GM23248 (cell line): ENCODE data around the gene HSD3B2.

Experiments
- EZH2 ChIP-seq: fragments of 200-600 bp; sonication (generic); IDR thresholded peaks from 2 replicates; pipeline ENCODE4 v1.6.1; 2018; ENCODE audit warnings: antibody characterized with exemption, mild to moderate bottlenecking; ENCODE audit not compliant: insufficient read depth, poor library complexity, severe bottlenecking
- EZH2phosphoT487 ChIP-seq: fragments of 200-600 bp; sonication (generic); IDR thresholded peaks from 2 replicates; pipeline ENCODE4 v1.6.1; 2018; ENCODE audit warnings: antibody characterized with exemption, moderate library complexity, mild to moderate bottlenecking, low read depth; ENCODE audit not compliant: insufficient read depth

DNA sequence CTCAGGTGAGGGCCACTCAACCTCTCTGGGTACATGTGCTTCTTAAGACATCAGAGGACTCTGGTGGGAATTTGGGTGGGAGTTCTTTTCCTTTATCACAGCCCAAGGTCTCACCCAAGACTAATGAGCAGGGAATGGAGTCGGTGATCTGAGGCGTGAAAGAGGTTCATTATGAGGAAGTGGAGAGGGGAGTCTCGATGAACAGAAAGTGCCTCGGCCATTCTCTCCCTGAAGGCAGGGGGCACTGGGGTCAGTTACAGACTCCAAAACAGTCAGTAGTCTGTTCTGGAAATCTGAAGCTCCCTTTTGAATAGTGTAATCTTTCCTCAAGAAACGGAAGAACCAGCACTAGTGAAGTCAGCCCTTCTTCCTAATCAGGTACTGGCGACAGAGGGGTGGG lies 36.2 kb downstream of the HSD3B2 start:
- TF ChIP-seq EZH2phosphoT487 (no peak), EZH2 (no peak)
